Activated T-cell treated with anti-CD3 and anti-CD28 coated beads for 24 hours (primary cell): ENCODE results near the gene EML4.
A peak's percentile ranks its signal among the peaks of the same experiment; 100 is the strongest.

ENCODE experiments used
- DNase-seq: peaks from one replicate; pipeline ENCODE4 v3.0.0-alpha.2; 2020; ENCODE audit warnings: low read depth

The EML4 gene

DNA sequence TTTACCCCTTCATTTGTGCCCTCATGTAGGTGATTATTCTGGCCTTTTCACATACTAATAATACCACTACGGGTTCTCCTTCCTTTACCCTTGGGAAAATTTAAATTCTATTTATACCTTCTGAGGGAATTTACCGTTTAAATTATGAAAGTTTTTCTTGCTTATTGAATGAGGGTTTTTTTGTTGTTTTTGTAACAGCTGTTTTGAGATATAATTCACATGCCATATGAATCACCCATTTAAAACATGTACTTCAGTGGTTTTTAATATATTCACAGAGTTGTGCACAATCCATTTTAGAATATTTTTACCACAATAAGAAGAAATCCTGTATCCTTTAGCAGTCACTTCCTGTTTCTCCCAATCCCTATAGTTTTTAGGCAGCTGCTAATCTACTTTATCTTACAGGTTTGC, 54.7 kb downstream of the EML4 start:
- DNase-seq = no peak

- no peak for DNase-seq
These were observed 55.4 kb downstream of the EML4 start for GRCh38 chr2:42224422-42225067.

DNA sequence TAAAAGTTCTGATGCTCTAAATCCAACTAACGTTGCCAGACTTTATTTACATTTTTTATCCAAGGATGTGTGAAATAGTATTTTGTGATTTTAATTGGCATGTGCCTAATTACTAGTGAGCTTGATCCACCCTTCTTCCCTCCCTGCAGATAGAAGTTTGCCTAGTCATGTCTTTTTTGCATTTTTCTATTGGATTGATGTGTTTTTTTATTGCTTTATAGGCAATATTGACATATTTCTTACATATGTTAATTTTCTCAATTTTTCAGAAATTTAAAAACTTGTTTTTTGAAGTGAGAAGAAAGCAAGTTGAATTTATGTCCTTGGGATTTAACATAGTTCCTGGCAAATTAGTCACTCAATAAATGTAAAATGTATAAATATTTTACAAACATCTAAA, 56.4 kb downstream of the EML4 start:
- DNase-seq = no peak

- no peak for DNase-seq
These were observed 58.3 kb downstream of the EML4 start for GRCh38 chr2:42227491-42227890.

GRCh38 chr2:42228101-42228500, 58.9 kb downstream of the EML4 start:
- DNase-seq = no peak

- no peak for DNase-seq
These were observed 60.8 kb downstream of the EML4 start for GRCh38 chr2:42229949-42230348.

DNA sequence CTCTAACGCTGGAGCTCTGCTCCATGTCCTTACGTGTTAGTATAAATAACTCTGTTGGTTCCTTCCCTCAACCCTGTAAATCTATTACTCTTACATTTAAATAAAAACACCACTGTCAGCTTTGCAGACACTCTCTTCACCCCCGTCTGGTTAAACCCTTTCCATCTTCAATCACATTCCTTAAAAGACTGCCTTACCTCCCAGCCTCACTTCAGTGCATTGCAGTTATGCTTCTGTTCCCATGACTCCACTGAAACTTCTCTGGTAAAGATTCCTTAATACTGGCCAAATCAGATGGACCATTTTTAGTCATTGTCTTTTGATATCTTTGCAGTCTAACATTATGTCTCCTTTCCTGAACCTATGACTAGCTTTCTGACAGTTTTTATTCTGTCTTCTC, 61.7 kb downstream of the EML4 start:
- DNase-seq = no peak

DNA sequence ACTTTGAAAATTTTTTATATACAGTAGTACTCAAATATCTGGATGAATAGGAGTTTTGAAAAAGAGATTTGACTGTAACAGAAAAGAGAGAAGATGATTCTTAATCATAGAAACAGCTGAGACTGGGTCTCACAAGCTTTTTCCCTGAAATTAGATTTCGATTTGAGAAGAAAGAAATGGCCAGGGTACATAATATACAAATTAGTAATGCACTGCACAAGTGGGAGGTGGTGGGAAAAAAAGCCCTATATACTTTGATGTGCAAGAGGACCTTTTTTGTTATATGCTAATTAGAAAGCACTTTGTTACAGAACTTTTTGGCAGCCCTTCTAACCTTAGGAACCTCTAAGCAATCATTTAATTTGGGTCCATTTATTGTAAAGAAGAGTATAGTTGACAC, 62.9 kb downstream of the EML4 start:
- DNase-seq = no peak

DNA sequence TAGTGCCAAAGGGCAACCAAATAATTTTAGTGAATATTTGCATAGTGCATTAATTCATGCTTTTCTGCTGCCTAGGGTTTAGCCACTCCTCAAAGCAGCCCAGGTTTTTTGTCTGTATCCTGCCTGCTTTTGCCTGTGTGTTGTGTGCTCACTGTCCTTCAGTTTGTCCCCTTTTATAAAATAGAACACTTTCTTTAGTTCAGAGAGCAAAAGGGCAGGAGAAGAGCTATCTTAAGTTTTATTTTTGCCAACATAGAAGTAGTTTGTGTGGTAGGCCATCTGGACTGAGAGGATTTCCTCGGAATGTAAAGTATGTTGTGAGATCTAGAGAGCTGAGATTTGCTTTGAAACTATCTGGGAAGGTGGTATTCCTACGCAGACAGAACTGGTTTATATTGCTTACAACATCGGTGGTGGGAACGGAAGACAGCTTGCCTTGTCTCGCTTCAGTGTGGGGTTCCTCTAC, 64.9 kb downstream of the EML4 start:
- DNase-seq = no peak

DNA sequence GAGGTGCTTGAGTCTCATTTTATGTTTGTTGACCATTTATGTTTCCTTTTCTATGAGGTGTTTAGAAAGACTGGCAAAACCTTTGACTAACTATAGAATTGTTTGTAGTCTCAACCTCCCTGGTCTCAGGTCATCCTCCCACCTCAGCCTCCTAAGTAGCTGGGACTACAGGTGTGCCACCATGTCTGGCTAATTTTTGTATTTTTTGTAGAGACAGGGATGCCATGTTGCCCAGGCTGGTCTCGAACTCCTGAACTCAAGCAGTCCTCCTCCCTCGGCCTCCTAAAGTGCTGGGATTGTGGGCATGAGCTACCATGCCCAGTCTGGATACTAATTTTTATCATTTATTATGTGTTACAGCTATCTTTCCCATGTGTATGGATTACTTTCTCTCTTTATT, 67.8 kb downstream of the EML4 start:
- no peak for DNase-seq

DNA sequence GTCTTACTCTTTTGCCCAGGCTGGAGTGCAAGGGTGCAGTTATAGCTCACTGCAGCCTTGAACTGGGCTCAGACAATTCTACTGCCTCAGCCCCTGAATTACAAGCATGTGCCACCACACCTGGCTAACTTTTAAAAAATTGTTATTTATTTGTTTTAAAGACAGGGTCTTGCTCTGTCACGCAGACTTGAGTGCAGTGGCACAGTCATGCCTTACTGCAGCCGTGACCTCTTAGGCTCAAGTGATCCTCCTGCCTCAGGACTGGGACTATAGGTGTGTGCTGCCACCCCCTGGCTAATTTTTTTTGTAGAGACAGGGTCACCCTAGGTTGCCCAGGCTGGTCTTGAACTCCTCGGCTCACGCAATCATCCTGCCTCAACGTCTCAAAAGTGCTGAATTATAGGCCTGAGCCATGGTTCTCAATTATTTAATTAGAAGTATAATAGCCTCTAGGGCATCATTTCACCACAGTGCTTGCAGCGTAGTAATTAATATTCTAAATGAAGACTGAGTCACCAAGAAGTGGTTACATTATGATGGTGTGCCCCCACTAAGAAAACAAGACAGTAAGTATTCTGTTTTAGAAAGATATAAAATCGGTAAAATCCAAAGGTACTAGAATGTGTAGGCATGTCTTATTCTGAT, 69.6 kb downstream of the EML4 start:
- peak; percentile 30 for DNase-seq

GRCh38 chr2:42239289-42239661, 70.1 kb downstream of the EML4 start:
- no peak for DNase-seq

- DNase-seq = no peak
These were observed 70.7 kb downstream of the EML4 start for GRCh38 chr2:42239811-42240210.

DNA sequence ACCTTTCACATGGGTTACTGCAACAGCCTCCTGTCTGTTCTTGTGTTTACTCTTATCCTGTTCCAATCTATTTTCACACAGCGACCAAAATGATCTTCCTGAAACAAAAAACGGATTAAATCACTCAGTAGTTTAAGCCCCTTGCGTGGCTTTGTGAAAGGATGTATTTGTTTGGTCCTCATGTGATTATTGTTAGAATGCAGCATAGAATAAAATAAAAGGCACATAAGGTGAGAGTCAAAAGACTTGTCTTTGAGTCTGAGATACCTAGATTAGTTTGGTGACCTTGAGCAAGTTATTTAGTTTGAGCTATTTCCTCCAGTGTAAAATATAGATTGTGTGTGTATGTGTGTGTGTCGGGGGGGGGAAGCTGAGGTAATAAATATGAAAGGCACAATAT, 72.4 kb downstream of the EML4 start:
- DNase-seq = no peak

GRCh38 chr2:42243297-42243696, 74.1 kb downstream of the EML4 start:
- no peak for DNase-seq

GRCh38 chr2:42244520-42244919, 75.4 kb downstream of the EML4 start:
- DNase-seq = no peak

GRCh38 chr2:42245396-42245795, 76.2 kb downstream of the EML4 start:
- DNase-seq = no peak

DNA sequence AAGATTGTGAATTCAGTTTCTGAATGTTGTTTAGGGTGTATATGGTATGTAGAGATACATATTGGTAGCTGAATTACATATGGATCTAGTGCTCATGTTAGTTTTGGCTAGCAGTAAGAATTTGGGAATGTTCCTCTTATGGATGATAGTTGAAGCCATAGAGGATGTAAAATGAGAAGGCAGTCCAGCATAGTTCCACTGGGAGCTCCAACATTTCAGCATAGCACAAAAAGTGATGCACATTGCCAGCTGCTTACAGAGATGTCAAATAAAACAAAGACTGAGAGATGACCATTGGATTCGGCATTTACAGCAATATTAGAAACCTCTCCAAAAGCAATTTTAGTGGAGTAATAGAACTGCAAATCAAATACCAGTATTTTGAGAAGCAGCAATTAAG, 77.4 kb downstream of the EML4 start:
- DNase-seq = no peak

DNA sequence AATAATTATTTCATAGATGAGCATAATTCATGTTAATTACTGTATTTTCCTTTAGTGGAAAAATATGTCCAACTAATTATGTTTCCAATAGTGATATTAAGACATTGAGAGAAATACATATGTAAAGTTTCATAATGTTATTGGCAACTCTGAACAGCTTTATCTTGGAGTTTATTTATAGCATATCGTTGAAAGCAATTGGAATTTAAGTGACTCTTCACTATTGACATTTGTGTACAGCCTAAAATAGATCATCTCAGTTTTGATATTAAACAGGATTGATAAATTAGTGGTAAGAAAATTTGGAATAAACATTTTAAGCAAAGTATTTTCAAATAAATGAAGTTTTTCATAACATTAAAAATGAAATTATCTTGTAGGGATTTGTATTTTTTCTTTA, 79.7 kb downstream of the EML4 start:
- no peak for DNase-seq

GRCh38 chr2:42249284-42249683, 80.1 kb downstream of the EML4 start:
- DNase-seq = no peak

- no peak for DNase-seq
These were observed 80.7 kb downstream of the EML4 start for GRCh38 chr2:42249887-42250286.

DNA sequence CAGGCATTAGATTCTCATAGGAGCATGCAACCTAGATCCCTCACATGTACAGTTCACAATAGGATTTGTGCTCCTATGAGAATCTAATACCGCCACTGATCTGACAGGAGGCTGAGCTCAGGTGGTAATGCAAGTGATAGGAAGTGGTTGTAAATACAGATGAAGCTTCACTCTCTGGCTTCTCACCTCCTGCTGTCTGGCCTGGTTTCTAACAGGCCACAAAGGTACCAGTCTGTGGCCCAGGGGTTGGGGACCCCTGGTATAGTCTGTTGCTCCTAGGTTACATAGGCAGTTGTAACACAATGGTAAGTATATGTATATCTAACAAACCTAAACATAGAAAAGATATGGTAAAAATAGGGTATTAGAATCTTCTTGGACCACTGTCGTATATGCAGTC, 81.8 kb downstream of the EML4 start:
- DNase-seq = no peak

- no peak for DNase-seq
These were observed 83.3 kb downstream of the EML4 start for GRCh38 chr2:42252464-42252863.
